ENCODE results near the gene PTPRN2. TPM values are rescaled to one million over a fixed set of nuclear protein-coding genes. Genes with fewer than 3 reads are reported as not detected.

Gene PTPRN2
- total and polyA plus RNA-seq, 2 of the 13 experiments (the other 11 are each of a cell fraction or from before 2014, with no cell fraction given), result 2.5 to 24.2 TPM

DNA sequence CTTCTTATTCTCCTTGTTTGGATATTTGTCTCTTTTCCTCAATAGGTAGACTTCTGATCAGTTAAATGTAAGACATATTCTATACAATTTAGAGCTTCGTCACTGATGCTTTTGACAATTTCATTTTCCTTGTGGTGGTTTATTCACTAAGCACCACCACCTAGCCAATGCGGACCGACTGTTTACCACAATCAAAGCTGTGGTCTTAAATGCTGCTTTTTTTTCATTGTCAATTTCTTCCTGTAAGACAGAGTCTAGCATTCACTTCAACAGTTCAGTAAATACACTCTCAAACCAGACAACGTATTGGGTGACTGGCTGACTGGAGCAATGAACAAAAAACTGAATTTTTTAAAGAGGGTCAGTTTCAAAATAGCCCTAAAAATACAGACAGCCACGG, 1011.8 kb downstream of the PTPRN2 start (continued):
- TF ChIP-seq, protein P1, sequence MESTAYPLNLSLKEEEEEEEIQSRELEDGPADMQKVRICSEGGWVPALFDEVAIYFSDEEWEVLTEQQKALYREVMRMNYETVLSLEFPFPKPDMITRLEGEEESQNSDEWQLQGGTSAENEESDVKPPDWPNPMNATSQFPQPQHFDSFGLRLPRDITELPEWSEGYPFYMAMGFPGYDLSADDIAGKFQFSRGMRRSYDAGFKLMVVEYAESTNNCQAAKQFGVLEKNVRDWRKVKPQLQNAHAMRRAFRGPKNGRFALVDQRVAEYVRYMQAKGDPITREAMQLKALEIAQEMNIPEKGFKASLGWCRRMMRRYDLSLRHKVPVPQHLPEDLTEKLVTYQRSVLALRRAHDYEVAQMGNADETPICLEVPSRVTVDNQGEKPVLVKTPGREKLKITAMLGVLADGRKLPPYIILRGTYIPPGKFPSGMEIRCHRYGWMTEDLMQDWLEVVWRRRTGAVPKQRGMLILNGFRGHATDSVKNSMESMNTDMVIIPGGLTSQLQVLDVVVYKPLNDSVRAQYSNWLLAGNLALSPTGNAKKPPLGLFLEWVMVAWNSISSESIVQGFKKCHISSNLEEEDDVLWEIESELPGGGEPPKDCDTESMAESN (CRISPR knock-in tag; conservative IDR thresholded peaks at IDR 0.05), result no peak
- TF ChIP-seq ZSCAN31 (CRISPR knock-in tag; IDR thresholded peaks at IDR 0.05; ENCODE audit: low read depth) (no peak), ZFP62 (CRISPR knock-in tag; IDR thresholded peaks at IDR 0.05) (no peak), CHD2 (IDR thresholded peaks at IDR 0.05; ENCODE audit: low read depth, low read length) (no peak), HDAC6 (IDR thresholded peaks at IDR 0.05; ENCODE audit: low read depth, low read length) (no peak), MAZ (IDR thresholded peaks at IDR 0.05; ENCODE audit: borderline replicate concordance, low read depth, low read length) (no peak), MAZ (CRISPR knock-in tag; IDR thresholded peaks at IDR 0.05; ENCODE audit: low read depth) (no peak), AHR (CRISPR knock-in tag; IDR thresholded peaks at IDR 0.05) (no peak), TAF1 (CRISPR knock-in tag; IDR thresholded peaks at IDR 0.05) (no peak), KLF16 (CRISPR knock-in tag; IDR thresholded peaks at IDR 0.05) (no peak)

DNA sequence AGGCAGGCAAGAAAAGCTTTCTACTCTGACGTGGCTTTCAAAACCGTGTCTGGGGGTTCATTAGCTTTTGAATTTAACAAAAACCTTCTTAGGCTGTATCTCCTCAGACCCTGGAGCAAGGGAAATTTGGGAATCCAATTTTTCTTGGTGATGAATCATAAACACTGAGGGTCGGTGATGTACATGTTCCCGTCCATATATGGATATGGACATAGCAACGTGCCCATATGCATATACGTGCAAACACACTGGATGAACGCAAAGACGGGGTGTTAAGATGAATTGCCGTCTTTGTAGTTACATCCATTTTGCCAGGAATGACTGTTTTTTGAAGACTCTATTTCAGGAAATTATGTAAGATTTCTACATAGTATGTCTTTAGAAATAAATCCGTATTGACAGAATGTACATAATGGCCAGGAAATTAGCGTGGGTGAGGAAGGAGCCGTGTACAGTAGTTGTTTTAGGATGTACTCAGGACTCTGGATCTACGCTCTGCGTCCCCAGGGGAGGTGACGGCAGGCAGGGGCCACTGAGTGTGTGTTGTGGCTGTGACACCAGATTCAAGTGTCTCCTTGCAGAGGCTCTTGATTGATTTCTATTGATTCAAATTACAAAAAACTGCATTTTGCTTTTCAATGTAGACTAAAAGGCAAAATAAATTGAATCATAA, 1012.6 kb downstream of the PTPRN2 start:
- FAIRE-seq, result no peak
- Histone ChIP-seq H3K27ac (ENCODE audit: extremely low read length, insufficient read depth, low read length) (no peak overlapping the region), H3K4me2 (ENCODE audit: low read depth, low read length) (no peak overlapping the region), H3K4me3 (replicated peaks in 1 of 3; ENCODE audit: insufficient read depth in 1 of 3, low read depth in 2 of 3, low read length in 3 of 3) (no peak overlapping the region), H2AFZ (ENCODE audit: low read length) (no peak overlapping the region), H3K36me3 (replicated peaks in 1 of 2; ENCODE audit: control insufficient read depth in 1 of 2, insufficient read depth in 2 of 2, low read length in 2 of 2) (no peaks in the 10 kb centered on the region), H3K79me2 (ENCODE audit: insufficient read depth, low read length) (no peaks in the 10 kb centered on the region), H3K4me1 (ENCODE audit: insufficient read depth, low read length) (0 out of 2 replicates have a peak, but pooled peaks cover 7% of the 10 kb centered on the region), H3K27me3 (ENCODE audit: control insufficient read depth in 1 of 2, insufficient read depth in 2 of 2, low read length in 2 of 2) (peaks cover 3 to 23% of the 10 kb centered on the region in 2 experiments; a peak in 3 of 5 replicates), H3K9ac (ENCODE audit: insufficient read depth, low read depth, low read length) (no peak overlapping the region), H4K20me1 (ENCODE audit: insufficient read depth, low read length) (no peaks in the 10 kb centered on the region), H3K9me3 (ENCODE audit: low read length) (no peaks in the 10 kb centered on the region)
- in situ Hi-C loops (cut with HindIII; ENCODE audit: extremely low pct_ligation_motif_present, low pct_unique_long_range_greater_than_20kb), result no loop called here
- WGBS (ENCODE audit: low lambda C conversion rate), result 82% methylated on average over 15 of the region's 15 CpGs
- intact Hi-C loops (cut with micrococcal nuclease; ENCODE audit: unreplicated experiment), result no loop called here
- no TSS peak for BruUV-seq (replicated peaks)
- DNase-seq (ENCODE audit: low spot score), result no peak
- ChIA-PET CTCF (ENCODE audit: low intra/inter-chr PET ratio, low total read pairs) (no interaction called here), POLR2A (no interaction called here)
- no peak for ATAC-seq
- TF ChIP-seq CBFB (CRISPR knock-in tag; IDR thresholded peaks at IDR 0.05), result no peak
- TF ChIP-seq TAF1 (CRISPR knock-in tag; IDR thresholded peaks at IDR 0.05), result no peak
- TF ChIP-seq RAD21 (CRISPR knock-in tag; IDR thresholded peaks at IDR 0.05), result no peak
- no peak for TF ChIP-seq ZNF274 (CRISPR knock-in tag; IDR thresholded peaks at IDR 0.05)
- TF ChIP-seq, protein P2, sequence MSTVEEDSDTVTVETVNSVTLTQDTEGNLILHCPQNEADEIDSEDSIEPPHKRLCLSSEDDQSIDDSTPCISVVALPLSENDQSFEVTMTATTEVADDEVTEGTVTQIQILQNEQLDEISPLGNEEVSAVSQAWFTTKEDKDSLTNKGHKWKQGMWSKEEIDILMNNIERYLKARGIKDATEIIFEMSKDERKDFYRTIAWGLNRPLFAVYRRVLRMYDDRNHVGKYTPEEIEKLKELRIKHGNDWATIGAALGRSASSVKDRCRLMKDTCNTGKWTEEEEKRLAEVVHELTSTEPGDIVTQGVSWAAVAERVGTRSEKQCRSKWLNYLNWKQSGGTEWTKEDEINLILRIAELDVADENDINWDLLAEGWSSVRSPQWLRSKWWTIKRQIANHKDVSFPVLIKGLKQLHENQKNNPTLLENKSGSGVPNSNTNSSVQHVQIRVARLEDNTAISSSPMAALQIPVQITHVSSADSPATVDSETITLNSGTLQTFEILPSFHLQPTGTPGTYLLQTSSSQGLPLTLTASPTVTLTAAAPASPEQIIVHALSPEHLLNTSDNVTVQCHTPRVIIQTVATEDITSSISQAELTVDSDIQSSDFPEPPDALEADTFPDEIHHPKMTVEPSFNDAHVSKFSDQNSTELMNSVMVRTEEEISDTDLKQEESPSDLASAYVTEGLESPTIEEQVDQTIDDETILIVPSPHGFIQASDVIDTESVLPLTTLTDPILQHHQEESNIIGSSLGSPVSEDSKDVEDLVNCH (CRISPR knock-in tag; IDR thresholded peaks at IDR 0.05), result no peak
- no peak for TF ChIP-seq SALL1 (CRISPR knock-in tag; IDR thresholded peaks at IDR 0.05)
- TF ChIP-seq, protein P3, sequence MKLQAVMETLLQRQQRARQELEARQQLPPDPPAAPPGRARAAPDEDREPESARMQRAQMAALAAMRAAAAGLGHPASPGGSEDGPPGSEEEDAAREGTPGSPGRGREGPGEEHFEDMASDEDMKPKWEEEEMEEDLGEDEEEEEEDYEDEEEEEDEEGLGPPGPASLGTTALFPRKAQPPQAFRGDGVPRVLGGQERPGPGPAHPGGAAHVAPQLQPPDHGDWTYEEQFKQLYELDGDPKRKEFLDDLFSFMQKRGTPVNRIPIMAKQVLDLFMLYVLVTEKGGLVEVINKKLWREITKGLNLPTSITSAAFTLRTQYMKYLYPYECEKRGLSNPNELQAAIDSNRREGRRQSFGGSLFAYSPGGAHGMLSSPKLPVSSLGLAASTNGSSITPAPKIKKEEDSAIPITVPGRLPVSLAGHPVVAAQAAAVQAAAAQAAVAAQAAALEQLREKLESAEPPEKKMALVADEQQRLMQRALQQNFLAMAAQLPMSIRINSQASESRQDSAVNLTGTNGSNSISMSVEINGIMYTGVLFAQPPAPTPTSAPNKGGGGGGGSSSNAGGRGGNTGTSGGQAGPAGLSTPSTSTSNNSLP (IDR thresholded peaks at IDR 0.05; ENCODE audit: low read depth, low read length), result no peak
- TF ChIP-seq ATM (IDR thresholded peaks at IDR 0.05; ENCODE audit: borderline replicate concordance), result no peak
- no peak for TF ChIP-seq MZF1 (CRISPR knock-in tag; IDR thresholded peaks at IDR 0.05; ENCODE audit: borderline replicate concordance)
- TF ChIP-seq ATF7 (IDR thresholded peaks at IDR 0.05), result no peak
- no peak for TF ChIP-seq ATF7 (CRISPR knock-in tag; IDR thresholded peaks at IDR 0.05)
